Smooth muscle cell (in vitro differentiated cells): ENCODE data around the gene ZSWIM3. TPM values are rescaled to one million over a fixed set of nuclear protein-coding genes. Genes with fewer than 3 reads are reported as not detected.

ENCODE experiments used
- DNase-seq: peaks from one replicate; lab custom pipeline; 2025; ENCODE audit not compliant: unreplicated experiment; lab: John Stamatoyannopoulos, UW
- H2AFZ ChIP-seq: fragments of 200-600 bp; sonication (generic); 2 replicates; pipeline ENCODE4 v1.6.0; 2016; ENCODE audit warnings: antibody characterized with exemption, low read depth, mild to moderate bottlenecking
- H3F3A ChIP-seq: fragments of 200-600 bp; sonication (generic); 2 replicates; pipeline ENCODE4 v1.6.0; 2017; ENCODE audit warnings: antibody characterized with exemption, low read depth
- H3K27ac ChIP-seq: fragments of 200-600 bp; sonication (generic); 2 replicates; pipeline ENCODE4 v1.5.1; 2016; ENCODE audit warnings: low read depth, mild to moderate bottlenecking
- H3K27me3 ChIP-seq: fragments of 200-600 bp; sonication (generic); 2 replicates; pipeline ENCODE4 v1.6.1; 2016; ENCODE audit warnings: low read depth, mild to moderate bottlenecking
- H3K36me3 ChIP-seq: fragments of 200-600 bp; sonication (generic); 2 replicates; pipeline ENCODE4 v1.5.1; 2016; ENCODE audit warnings: low read depth
- H3K4me1 ChIP-seq: fragments of 200-600 bp; sonication (generic); 2 replicates; pipeline ENCODE4 v1.5.1; 2016; ENCODE audit warnings: low read depth
- H3K4me2 ChIP-seq: fragments of 200-600 bp; sonication (generic); 2 replicates; pipeline ENCODE4 v1.6.0; 2016; ENCODE audit warnings: mild to moderate bottlenecking
- H3K4me3 ChIP-seq: fragments of 200-600 bp; sonication (generic); 2 replicates; pipeline ENCODE4 v1.5.1; 2016; ENCODE audit warnings: mild to moderate bottlenecking
- H3K79me2 ChIP-seq: fragments of 200-600 bp; sonication (generic); 2 replicates; pipeline ENCODE4 v1.6.0; 2016; ENCODE audit warnings: low read depth, mild to moderate bottlenecking
- H3K9ac ChIP-seq: fragments of 200-600 bp; sonication (generic); 2 replicates; pipeline ENCODE4 v1.6.0; 2016; ENCODE audit warnings: low read depth
- H3K9me3 ChIP-seq: fragments of 200-600 bp; sonication (generic); replicated peaks from 2 replicates; pipeline ENCODE4 v1.5.1; 2016; ENCODE audit warnings: low read depth
- H4K20me1 ChIP-seq: fragments of 200-600 bp; sonication (generic); 2 replicates; pipeline ENCODE4 v1.6.0; 2016; ENCODE audit warnings: low read depth
- WGBS: methylation state at CpG from one replicate; pipeline ENCODE4 v1.1.7; 2016; ENCODE audit warnings: low lambda C conversion rate; 5-methylcytosine and 5-hydroxymethylcytosine counted together
- polyA plus RNA-seq: library from polyadenylated mRNA; unstranded; fragments of >200 nt; fragmentation: Nextera tagmentation; extraction: Ambion mirVana; gene quantifications from 2 replicates; pipeline ENCODE4 v1.2.1, GENCODE V29; 2016
- total RNA-seq: library from RNA; depleted of rRNA; stranded (reverse); fragments of >200 nt; gene quantifications from 2 replicates; pipeline ENCODE4 v1.2.3, GENCODE V29; 2014
- TF ChIP-seq, protein P1 (sequence below): fragments of 200-600 bp; sonication (generic); IDR thresholded peaks from 2 replicates; pipeline ENCODE4 v1.5.1; 2017; ENCODE audit warnings: borderline replicate concordance, mild to moderate bottlenecking, antibody characterized with exemption; ENCODE audit not compliant: insufficient read depth, poor library complexity, severe bottlenecking

The ZSWIM3 gene
- total and polyA plus RNA-seq, 2 experiments from 2014 or later: 1.4 to 4.9 TPM

DNA sequence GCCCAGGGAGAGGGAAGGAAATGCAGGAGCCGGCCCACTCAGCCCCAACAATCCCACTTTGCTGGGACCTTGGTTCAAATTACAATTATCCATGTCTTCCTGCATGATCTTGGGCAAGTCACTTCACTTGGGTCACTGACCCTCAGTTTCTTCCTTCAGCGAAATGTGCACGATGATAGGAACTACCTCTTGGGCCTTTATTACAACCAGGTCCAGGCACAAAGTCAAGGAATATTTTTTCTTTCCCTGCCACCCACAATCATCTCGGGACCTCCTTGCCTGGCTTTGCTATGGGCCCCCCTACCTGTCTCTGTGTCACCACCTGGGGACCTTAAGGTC lies 54.9 kb downstream of the ZSWIM3 start:
- Histone ChIP-seq H3K9ac (peak overlapping the region; percentile 86), H3K9me3 (no peaks in the 10 kb centered on the region), H3K36me3 (no peaks in the 10 kb centered on the region), H3K27ac (peak overlapping the region; percentile 78), H3K4me1 (peaks cover 10% of the 10 kb centered on the region), H3K79me2 (no peaks in the 10 kb centered on the region), H3K4me3 (peak overlapping the region; percentile 58), H2AFZ (peak overlapping the region; percentile 55), H3K27me3 (no peaks in the 10 kb centered on the region), H4K20me1 (no peaks in the 10 kb centered on the region), H3F3A (no peaks in the 10 kb centered on the region), H3K4me2 (peak overlapping the region; percentile 86)
- no peak for DNase-seq
- WGBS: 33% methylated on average over 4 of the region's 4 CpGs
- TF ChIP-seq, protein P1, sequence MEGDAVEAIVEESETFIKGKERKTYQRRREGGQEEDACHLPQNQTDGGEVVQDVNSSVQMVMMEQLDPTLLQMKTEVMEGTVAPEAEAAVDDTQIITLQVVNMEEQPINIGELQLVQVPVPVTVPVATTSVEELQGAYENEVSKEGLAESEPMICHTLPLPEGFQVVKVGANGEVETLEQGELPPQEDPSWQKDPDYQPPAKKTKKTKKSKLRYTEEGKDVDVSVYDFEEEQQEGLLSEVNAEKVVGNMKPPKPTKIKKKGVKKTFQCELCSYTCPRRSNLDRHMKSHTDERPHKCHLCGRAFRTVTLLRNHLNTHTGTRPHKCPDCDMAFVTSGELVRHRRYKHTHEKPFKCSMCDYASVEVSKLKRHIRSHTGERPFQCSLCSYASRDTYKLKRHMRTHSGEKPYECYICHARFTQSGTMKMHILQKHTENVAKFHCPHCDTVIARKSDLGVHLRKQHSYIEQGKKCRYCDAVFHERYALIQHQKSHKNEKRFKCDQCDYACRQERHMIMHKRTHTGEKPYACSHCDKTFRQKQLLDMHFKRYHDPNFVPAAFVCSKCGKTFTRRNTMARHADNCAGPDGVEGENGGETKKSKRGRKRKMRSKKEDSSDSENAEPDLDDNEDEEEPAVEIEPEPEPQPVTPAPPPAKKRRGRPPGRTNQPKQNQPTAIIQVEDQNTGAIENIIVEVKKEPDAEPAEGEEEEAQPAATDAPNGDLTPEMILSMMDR: no peak

DNA sequence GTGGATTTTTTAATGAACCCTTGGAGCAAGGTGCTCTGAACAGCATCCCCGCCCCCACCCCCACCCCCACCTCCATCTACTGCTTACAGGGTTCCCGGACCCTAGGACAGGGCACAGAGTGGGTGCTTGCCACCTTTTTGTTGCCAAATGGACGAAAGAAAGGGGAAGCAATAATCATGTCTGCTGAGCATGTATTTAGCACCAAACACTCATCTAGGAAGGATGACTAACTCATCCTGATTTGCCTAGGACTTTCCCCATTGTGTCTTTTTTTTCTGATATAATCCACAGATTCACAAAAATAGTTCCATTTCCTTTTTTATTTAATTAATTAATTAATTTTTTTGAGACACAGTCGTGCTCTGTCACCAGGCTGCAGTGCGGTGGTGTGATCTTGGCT lies 55.7 kb downstream of the ZSWIM3 start:
- no peak for DNase-seq
- Histone ChIP-seq H3K4me3 (no peak overlapping the region), H3F3A (no peaks in the 10 kb centered on the region), H3K79me2 (no peaks in the 10 kb centered on the region), H3K9ac (no peak overlapping the region), H3K4me2 (no peak overlapping the region), H3K27me3 (no peaks in the 10 kb centered on the region), H4K20me1 (no peaks in the 10 kb centered on the region), H3K27ac (no peak overlapping the region), H3K4me1 (peaks cover 10% of the 10 kb centered on the region), H2AFZ (no peak overlapping the region), H3K36me3 (no peaks in the 10 kb centered on the region), H3K9me3 (no peaks in the 10 kb centered on the region)
- WGBS: 83% methylated on average over 5 of the region's 5 CpGs
- TF ChIP-seq, protein P1: no peak

DNA sequence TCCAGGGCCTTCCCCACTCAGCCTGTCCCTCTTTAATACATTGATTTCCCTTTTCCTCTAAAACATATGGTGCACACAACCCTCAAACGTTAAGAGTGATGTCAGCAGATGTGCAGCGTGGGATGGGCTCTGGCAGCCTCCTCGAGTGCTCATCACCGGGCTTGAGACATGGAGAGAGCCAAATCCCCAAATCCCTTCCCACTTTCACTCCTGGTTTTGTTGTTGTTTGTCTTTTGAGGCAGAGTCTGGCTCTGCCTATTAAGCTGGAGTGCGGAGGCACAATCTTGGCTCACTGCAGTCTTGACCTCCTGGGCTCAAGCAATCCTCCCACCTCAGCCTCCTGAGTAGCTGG lies 60.4 kb downstream of the ZSWIM3 start:
- Histone ChIP-seq H3F3A (peaks cover 27% of the 10 kb centered on the region), H2AFZ (no peak overlapping the region), H3K9me3 (no peaks in the 10 kb centered on the region), H3K9ac (no peak overlapping the region), H3K4me1 (peaks cover 16% of the 10 kb centered on the region), H3K79me2 (no peaks in the 10 kb centered on the region), H3K27ac (peak overlapping the region; percentile 94), H3K36me3 (no peaks in the 10 kb centered on the region), H3K27me3 (no peaks in the 10 kb centered on the region), H3K4me2 (no peak overlapping the region), H4K20me1 (no peaks in the 10 kb centered on the region), H3K4me3 (no peak overlapping the region)
- WGBS: 7% methylated on average over 5 of the region's 5 CpGs
- DNase-seq: no peak
- TF ChIP-seq, protein P1: no peak

DNA sequence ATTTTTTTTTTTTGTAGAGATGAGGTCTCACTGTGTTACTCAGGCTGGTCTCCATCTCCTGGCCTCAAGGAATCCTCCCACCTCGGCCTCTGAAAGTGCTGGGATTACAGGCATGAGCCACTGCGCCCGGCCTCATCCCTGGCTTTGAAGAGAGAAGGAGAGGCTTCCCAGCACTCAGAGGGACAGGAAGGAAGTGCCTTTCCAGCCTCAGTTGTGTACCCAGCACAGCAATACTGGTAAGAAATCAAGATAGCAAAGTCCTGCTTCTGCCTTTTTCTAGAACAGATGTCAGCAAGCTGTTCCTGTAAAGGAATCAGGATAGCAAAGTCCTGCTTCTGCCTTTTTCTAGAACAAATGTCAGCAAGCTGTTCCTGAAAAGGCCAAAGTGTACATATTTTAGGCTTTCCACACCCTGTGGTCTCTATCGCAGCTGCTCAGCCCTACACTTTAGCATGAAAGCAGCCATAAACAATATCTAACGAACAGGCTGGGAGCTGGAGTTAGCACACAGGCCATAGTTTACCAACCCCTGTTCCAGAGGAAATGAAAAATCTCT lies 60.8 kb downstream of the ZSWIM3 start:
- peak overlapping the region; percentile 94 for H3K27ac ChIP-seq
- peaks cover 27% of the 10 kb centered on the region for H3F3A ChIP-seq
- H2AFZ ChIP-seq: no peak overlapping the region
- no peaks in the 10 kb centered on the region for H3K36me3 ChIP-seq
- peak overlapping the region; percentile 42 for H3K9ac ChIP-seq
- no peaks in the 10 kb centered on the region for H3K79me2 ChIP-seq
- no peak overlapping the region for H3K4me2 ChIP-seq
- DNase-seq: no peak
- no peaks in the 10 kb centered on the region for H3K27me3 ChIP-seq
- no peaks in the 10 kb centered on the region for H3K9me3 ChIP-seq
- H3K4me3 ChIP-seq: no peak overlapping the region
- TF ChIP-seq, protein P1: no peak
- WGBS: 41% methylated on average over 5 of the region's 5 CpGs
- H3K4me1 ChIP-seq: peaks cover 16% of the 10 kb centered on the region
- no peaks in the 10 kb centered on the region for H4K20me1 ChIP-seq
